Vagina (tissue), 2 donors: ENCODE measurements around the gene SBSN. TPM values are rescaled to one million over a fixed set of nuclear protein-coding genes. Genes with fewer than 3 reads are reported as not detected.

Experiments
- DNase-seq, 2 donors: peaks; one replicate each; pipeline ENCODE4 v3.0.0-alpha.2; 2017; ENCODE audit errors: extremely low spot score in 2 of 2
- H3K27ac ChIP-seq: fragments of 200-600 bp; sonication (generic); one replicate; pipeline ENCODE4 v1.5.1; 2019
- H3K27me3 ChIP-seq: fragments of 200-600 bp; sonication (generic); one replicate; pipeline ENCODE4 v1.5.1; 2019
- H3K36me3 ChIP-seq, 2 donors: fragments of 200-600 bp; sonication (generic); one replicate each; pipeline ENCODE4 v1.5.1; 2017 to 2019
- H3K4me1 ChIP-seq: fragments of 200-600 bp; sonication (generic); one replicate; pipeline ENCODE4 v1.5.1; 2019
- H3K4me3 ChIP-seq, 2 donors: fragments of 200-600 bp; sonication (generic); 1 replicate in 1 of 2; 2 replicates in 1 of 2; pipeline ENCODE4 v1.5.1; 2016 to 2019
- H3K9me3 ChIP-seq: fragments of 200-600 bp; sonication (generic); one replicate; pipeline ENCODE4 v1.5.1; 2019
- CTCF ChIP-seq, 3 experiments: fragments of 450-650 bp in 2 of 3; fragments of 200-600 bp in 1 of 3; sonication (generic) in 1 of 3; IDR thresholded peaks; one replicate each; pipeline ENCODE4 v1.5.1; 2017 to 2019; ENCODE audit warnings: antibody characterized with exemption in 3 of 3, mild to moderate bottlenecking in 2 of 3, moderate library complexity in 2 of 3
- POLR2A ChIP-seq, 2 donors: fragments of 450-650 bp; IDR thresholded peaks; one replicate each; pipeline ENCODE4 v1.6.1; 2017; ENCODE audit warnings: antibody characterized with exemption in 2 of 2, mild to moderate bottlenecking in 2 of 2, moderate library complexity in 2 of 2
- POLR2AphosphoS5 ChIP-seq, 2 donors: sonication (generic); formaldehyde crosslinking; IDR thresholded peaks; one replicate each; pipeline ENCODE4 v1.9.0; 2017; ENCODE audit warnings: antibody characterized with exemption in 2 of 2, mild to moderate bottlenecking in 2 of 2, low read depth in 1 of 2; ENCODE audit not compliant: insufficient read depth in 1 of 2
- intact Hi-C: fragments of 100-400 bp; cut with DNase I; formaldehyde crosslinking; loops from one replicate; pipeline ENCODE4 v1.15.1; 2023
- total RNA-seq: library from RNA; depleted of rRNA; stranded (reverse); fragments of >200 nt; gene quantifications from one replicate; pipeline ENCODE4 v1.2.3, GENCODE V29; 2016

SBSN gene
- total RNA-seq, 1 donor from 2014 or later = 162 TPM

- intact Hi-C loops = loop anchor here (5.0 kb wide), 1 partner anchor 167 kb away; the partner anchor contains the start of gene KMT2B
- H3K9me3 ChIP-seq = no peaks in the 10 kb centered on the region
- H3K27me3 ChIP-seq = no peaks in the 10 kb centered on the region
- no peak overlapping the region for H3K27ac ChIP-seq
- peaks cover 16% of the 10 kb centered on the region for H3K4me1 ChIP-seq
- H3K4me3 ChIP-seq = no peak overlapping the region
- H3K36me3 ChIP-seq = no peaks in the 10 kb centered on the region
- TF ChIP-seq POLR2AphosphoS5 (IDR thresholded peaks at IDR 0.05; ENCODE audit: insufficient read depth in 1 of 2, low read depth in 1 of 2) (no peak), CTCF (IDR thresholded peaks at IDR 0.05) (no peak), POLR2A (IDR thresholded peaks at IDR 0.05) (no peak)
- no peak for DNase-seq
Observed at GRCh38 chr19:35549879-35550523, 21.9 kb upstream of the SBSN start.

- H3K27me3 ChIP-seq = no peaks in the 10 kb centered on the region
- H3K36me3 ChIP-seq = no peaks in the 10 kb centered on the region
- H3K27ac ChIP-seq = no peak overlapping the region
- TF ChIP-seq POLR2A (IDR thresholded peaks at IDR 0.05) (no peak), POLR2AphosphoS5 (IDR thresholded peaks at IDR 0.05; ENCODE audit: insufficient read depth in 1 of 2, low read depth in 1 of 2) (no peak), CTCF (IDR thresholded peaks at IDR 0.05) (peak; percentile 51 to 66 (median 59))
- intact Hi-C loops = loop anchor here (5.0 kb wide), 1 partner anchor 168 kb away; the partner anchor contains the start of gene KMT2B
- DNase-seq = no peak
- no peak overlapping the region for H3K4me3 ChIP-seq
- no peaks in the 10 kb centered on the region for H3K9me3 ChIP-seq
- peaks cover 23% of the 10 kb centered on the region for H3K4me1 ChIP-seq
Observed at GRCh38 chr19:35549174-35549788, 21.2 kb upstream of the SBSN start.

- no peaks in the 10 kb centered on the region for H3K27me3 ChIP-seq
- TF ChIP-seq CTCF (IDR thresholded peaks at IDR 0.05) (no peak), POLR2AphosphoS5 (IDR thresholded peaks at IDR 0.05; ENCODE audit: insufficient read depth in 1 of 2, low read depth in 1 of 2) (no peak), POLR2A (IDR thresholded peaks at IDR 0.05) (no peak)
- peaks cover 25% of the 10 kb centered on the region for H3K4me1 ChIP-seq
- intact Hi-C loops = loop anchor here (5.0 kb wide), 1 partner anchor 171 kb away; the partner anchor contains the start of gene KMT2B
- H3K4me3 ChIP-seq = peak overlapping the region; percentile 72 to 94
- H3K9me3 ChIP-seq = no peaks in the 10 kb centered on the region
- no peaks in the 10 kb centered on the region for H3K36me3 ChIP-seq
- no peak for DNase-seq
- H3K27ac ChIP-seq = peak overlapping the region; percentile 70
Observed at GRCh38 chr19:35546532-35546931, 18.4 kb upstream of the SBSN start.

GRCh38 chr19:35545855-35546381, 17.8 kb upstream of the SBSN start:
- H3K36me3 ChIP-seq = no peaks in the 10 kb centered on the region
- H3K27me3 ChIP-seq = no peaks in the 10 kb centered on the region
- TF ChIP-seq POLR2A (IDR thresholded peaks at IDR 0.05) (no peak), CTCF (IDR thresholded peaks at IDR 0.05) (no peak), POLR2AphosphoS5 (IDR thresholded peaks at IDR 0.05; ENCODE audit: insufficient read depth in 1 of 2, low read depth in 1 of 2) (no peak)
- peak overlapping the region; percentile 70 for H3K27ac ChIP-seq
- DNase-seq = no peak
- no peaks in the 10 kb centered on the region for H3K9me3 ChIP-seq
- intact Hi-C loops = loop anchor here (5.0 kb wide), 1 partner anchor 171 kb away; the partner anchor contains the start of gene KMT2B
- H3K4me1 ChIP-seq = peaks cover 25% of the 10 kb centered on the region
- peak overlapping the region; percentile 72 to 94 for H3K4me3 ChIP-seq
